Inferior parietal cortex (tissue), 1 donor: ENCODE results near the gene ELK1.

Source experiments
- DNase-seq: peaks from one replicate; pipeline ENCODE4 v3.0.0-alpha.2; 2016; ENCODE audit errors: extremely low spot score

The ELK1 gene

GRCh38 chrX:47645530-47645929 lies 4.8 kb downstream of the ELK1 start:
- DNase-seq: no peak

- DNase-seq: no peak
Observed at GRCh38 chrX:47644557-47645091, 5.7 kb downstream of the ELK1 start.

DNA sequence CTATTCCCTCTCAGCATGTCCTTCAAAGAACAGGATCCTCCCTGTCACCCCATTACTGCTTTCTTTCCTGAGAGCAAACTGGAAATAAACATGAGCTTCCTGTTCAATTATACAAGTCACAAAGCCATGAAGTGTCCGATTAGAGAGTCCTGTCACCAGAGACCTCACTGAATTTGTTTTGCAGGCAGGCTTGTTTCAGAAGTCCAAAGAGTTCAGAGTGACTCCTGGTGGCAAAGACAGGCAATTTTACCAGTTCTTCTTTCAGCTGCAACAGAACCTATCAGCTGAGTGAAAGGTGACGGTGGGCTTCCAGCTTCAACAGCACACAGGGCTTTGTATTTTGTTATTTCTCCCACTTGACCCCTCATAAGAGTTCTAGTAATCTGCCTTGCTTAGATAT lies 6.4 kb downstream of the ELK1 start:
- no peak for DNase-seq

DNA sequence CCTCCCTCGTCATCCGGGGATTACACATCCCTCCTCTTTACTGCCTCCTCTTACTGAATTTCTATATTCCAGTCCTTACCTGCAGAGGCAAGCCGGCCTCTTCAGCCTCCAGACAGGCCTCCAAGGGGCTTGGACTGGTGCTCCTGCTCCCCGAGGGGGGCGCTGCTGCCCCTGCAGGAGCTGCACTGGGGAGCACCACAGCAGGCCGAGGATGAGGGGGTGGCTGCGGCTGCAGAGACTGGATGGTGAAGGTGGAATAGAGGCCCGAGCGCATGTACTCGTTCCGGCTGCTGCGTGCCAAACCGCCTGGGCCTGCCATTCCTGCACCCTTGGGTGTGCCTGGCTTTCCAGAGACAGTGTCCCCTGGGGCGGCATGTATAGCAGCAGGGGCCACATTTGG lies 11.5 kb downstream of the ELK1 start:
- no peak for DNase-seq

DNA sequence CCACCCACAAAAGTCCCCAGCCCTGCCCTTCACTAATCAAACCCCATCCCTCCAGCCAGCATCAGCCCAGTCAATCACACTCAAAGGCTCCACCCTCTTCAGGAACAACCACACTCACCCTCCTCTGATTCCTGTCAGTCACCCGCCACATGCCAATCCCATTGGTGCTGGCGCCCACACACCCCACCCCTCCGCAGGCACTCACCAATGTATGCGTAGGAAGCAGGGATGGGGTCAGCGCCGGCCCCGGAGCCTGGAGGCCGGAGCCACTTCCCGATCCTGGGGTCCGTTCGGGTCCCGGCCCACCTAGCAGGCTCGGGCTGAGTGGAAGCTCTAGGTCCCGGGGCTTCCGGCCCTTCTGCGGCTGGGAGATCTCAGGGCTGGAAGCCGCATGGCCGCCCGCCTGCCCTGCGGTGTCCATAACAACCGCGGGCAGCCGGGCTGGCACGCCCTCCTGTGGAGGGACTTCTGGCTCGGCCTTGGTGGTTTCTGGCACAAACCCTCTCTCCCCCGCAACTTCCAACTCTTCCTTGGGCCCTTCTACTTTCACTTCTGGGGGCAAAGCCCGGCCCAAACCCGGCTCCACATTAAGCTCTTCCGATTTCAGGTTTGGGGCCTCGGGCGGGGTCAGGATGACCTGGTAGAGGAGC lies 12.7 kb downstream of the ELK1 start:
- DNase-seq: no peak

GRCh38 chrX:47634871-47635575 lies 15.3 kb downstream of the ELK1 start:
- DNase-seq: no peak

DNA sequence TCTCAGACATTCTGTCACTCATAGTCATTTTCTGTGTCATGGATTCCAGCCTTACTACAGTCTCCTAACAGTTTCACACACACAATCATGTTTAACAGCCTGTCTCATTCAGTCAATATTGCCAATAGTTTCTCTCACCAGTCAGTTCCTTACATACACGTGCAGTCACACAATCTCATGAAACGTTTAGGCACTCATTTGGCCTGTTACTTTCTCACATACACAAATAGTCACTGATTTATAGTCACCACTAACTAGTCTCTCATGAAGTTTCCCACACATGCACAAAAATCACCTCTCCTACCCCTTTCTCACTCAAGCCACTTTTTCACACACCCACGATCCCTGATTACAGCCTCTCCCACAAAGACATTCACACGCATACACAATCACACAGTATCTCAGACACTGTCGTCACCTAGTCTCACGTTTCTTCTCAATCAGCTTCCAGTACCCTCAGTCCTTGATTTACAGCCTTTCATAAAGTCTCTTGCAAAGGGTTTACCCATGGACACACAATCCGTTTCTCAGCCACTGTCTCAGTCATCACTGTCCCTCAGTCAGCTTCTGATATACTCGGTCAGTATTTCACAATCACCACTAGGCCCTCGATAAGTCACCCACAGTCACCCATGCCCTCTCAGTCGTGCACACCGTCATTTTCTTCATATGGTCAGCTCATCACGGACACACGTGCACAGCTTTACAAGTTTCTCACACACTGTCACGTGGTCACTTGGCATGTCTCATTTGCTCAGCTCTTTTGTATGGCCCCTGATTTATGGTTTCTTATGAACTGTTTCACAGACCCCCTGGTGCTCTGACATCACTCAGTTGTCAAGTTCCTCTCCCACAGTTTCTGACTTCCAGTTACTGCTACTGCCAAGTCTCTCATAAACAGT lies 16.4 kb downstream of the ELK1 start:
- no peak for DNase-seq

- no peak for DNase-seq
Observed at GRCh38 chrX:47632666-47633065, 17.7 kb downstream of the ELK1 start.

GRCh38 chrX:47631676-47632075 lies 18.7 kb downstream of the ELK1 start:
- DNase-seq: no peak

GRCh38 chrX:47629419-47630200 lies 20.8 kb downstream of the ELK1 start, which contains the start of gene CFP:
TSS of gene CFP (minus strand) at chrX:47629930. CDS start at chrX:47629844, 86 bp downstream.
- DNase-seq: no peak

- DNase-seq: no peak
Observed at GRCh38 chrX:47628982-47629381, 21.4 kb downstream of the ELK1 start.

DNA sequence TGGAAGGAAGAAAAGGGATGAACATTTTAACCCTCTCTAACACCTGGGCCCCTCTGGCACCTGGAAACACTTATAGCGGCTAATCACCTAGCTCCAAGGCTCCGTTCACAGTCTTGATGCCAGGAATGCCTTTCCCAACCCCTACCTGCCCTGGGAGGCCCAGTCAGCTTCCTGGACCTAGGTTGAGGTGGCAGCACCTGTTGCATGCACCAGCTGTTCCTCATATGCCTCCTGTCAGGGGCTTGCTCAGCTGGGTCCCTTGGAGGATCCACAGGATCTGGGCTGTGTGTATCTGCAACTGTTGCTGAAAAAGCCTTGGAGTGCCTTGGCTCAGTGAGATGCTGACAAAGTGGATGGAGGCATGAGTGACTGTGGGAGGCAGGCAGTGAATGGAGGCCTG lies 25.0 kb downstream of the ELK1 start:
- no peak for DNase-seq

- DNase-seq: peak; percentile 48
Observed at GRCh38 chrX:47623540-47624027, 26.8 kb downstream of the ELK1 start.

DNA sequence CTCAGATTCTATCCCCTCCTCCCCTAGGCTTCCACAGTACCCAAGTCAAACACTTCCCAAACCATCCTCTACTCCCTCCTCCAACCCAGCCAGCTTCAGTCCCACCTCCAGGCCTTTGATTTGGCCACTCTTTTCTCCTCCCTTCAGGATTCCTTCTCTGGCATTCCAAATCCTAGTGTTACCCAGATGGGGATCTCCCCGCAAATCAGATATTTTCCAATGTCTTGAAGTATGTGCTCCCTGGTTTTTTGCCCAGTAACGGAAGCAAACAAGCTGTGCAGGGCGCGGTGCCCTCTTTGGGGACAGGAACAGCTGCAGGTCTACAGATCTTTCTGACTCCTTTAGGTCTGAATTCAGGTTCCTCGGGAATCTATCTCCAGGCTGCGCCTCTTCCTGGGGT lies 28.5 kb downstream of the ELK1 start:
- no peak for DNase-seq

GRCh38 chrX:47620303-47620685 lies 30.1 kb downstream of the ELK1 start:
- no peak for DNase-seq

DNA sequence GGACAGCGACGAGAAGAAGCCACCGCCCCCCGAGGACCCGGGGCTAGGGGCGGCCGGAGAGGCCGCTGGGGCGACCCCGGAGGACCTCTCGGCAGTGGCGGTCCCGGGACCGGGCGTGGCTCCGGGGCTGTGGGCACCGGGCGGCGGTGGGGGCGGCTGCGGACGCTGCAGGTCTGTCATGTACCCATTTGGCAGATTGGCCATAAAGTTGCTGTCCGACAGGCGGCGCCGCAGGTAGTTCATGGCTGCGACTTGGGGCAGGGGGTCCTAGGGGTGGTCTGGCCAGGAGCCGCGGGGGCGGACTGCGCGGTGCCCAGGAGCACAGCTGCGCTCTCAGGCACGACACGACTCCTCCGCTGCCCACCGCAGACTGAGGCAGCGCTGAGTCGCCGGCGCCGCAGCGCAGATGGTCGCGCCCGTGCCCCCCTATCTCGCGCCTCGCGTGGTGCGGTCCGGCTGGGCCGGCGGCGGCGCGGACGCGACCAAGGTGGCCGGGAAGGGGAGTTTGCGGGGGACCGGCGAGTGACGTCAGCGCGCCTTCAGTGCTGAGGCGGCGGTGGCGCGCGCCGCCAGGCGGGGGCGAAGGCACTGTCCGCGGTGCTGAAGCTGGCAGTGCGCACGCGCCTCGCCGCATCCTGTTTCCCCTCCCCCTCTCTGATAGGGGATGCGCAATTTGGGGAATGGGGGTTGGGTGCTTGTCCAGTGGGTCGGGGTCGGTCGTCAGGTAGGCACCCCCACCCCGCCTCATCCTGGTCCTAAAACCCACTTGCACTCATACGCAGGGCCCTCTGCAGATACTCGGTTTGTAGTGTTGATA lies 30.7 kb downstream of the ELK1 start, which contains the start of gene SYN1:
SYN1 (minus strand) TSS at position 372 of the 817 bp plus-strand sequence; CDS start at position 243, 129 bp downstream.
- peak; percentile 69 for DNase-seq

- no peak for DNase-seq
Observed at GRCh38 chrX:47618923-47619485, 31.4 kb downstream of the ELK1 start.

GRCh38 chrX:47614618-47615017 lies 35.7 kb downstream of the ELK1 start:
- DNase-seq: no peak

- no peak for DNase-seq
Observed at GRCh38 chrX:47613082-47613481, 37.3 kb downstream of the ELK1 start.

GRCh38 chrX:47612418-47612817 lies 37.9 kb downstream of the ELK1 start:
- DNase-seq: no peak
